Measurements from ENCODE around the gene NR6A1.

Gene NR6A1

DNA sequence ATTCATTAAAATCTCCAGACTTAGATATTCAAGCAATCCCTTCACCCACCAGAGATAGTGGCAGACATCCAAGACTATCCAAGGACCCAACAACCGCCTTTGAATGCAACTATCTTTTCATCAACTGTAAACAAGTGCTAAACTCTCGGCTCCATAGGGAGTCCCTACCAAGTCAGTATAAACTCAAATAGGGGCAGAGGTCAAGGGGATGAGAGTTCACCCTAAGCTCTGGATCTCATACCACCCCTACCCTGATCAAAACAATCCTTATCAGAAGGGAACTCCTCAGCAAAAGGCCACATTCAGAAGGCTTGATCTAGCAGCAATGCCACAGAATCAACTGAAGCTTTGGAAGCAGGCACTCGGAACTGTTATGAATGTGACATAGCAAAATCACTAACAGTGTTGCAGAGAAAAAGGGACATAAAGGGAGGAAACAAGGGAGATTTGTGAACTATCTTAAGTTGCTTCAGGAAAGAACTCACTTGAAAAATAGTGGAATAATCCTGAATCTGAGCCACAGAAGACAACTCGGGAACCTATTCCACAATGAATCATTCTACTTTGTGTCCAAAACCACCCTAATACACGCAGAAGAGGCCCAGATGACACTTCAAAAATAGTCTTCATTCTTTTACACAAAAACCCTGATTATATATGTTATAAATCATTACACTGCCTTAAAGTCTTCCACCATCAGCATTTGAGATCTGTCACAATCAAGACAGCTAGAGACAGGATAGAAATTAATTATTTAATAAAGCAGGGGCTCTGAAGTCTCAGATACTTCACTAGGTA lies 49.8 kb downstream of the NR6A1 start:
- no peak for DNase-seq

DNA sequence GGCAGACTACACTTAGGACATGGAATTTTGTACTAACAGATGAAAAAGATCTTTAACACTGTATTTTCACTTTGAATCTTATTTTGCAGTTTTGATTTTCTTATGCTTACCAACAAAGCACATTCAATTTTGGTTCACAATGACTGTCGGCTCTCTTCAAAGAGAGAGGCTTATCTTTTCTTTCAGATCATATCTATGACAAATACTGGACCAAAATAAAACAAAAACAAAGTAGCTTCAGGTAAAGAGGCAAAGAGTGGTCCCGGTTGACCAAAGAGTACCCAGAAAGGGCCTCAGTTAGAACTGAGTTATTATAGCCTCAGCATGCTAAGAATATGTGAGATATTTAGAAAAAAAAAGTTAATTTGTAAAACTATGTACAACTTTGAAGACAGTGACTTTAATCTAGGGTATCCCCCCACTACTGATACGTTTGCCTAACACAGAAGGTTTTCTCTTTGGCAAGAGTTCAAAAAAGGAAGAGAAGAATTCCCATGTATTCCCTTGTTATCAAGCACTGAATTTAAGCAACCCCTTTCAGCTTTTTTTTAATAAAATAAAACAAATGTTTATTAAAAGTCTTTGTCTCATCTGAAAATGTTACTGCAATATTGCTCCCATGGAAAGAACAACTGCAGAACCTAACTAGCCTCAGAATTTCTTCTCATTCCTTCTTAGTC lies 50.5 kb downstream of the NR6A1 start:
- DNase-seq = no peak

DNA sequence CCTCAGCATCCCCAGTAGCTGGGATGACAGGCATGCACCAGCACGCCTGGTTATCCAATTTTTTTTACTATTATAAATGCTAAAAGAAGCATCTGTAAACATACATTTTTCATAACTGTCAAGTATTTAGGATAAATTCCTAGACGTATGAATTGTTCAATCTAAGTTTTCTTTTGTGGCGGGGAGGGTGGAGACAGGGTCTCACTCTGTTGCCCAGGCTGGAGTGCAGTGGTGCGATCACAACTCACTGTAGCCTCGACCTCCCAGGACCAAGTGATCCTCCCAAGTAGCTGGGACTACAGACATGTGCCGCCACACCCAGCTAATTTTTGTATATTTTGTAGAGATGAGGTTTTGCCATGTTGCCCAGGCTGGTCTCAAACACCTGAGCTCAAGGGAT lies 52.2 kb downstream of the NR6A1 start:
- no peak for DNase-seq

DNA sequence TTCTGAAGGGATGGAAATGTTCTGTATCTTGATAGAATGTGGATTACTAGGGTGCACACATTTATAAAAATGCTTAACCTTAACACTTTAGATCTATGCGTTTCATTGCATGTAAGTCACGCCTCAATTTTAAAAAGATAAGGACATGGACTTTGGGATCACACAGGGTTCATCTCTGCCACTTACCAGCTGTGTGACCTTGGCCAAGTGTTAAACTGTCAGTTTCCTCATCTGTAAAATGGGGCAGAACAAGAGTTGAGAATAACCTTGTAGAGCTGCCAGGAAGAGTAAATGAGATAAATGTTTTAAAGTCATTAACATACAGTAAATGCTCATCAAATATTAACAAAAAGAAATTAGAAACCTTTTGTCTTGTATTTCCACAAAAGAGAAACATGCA lies 53.5 kb downstream of the NR6A1 start:
- DNase-seq = no peak

DNA sequence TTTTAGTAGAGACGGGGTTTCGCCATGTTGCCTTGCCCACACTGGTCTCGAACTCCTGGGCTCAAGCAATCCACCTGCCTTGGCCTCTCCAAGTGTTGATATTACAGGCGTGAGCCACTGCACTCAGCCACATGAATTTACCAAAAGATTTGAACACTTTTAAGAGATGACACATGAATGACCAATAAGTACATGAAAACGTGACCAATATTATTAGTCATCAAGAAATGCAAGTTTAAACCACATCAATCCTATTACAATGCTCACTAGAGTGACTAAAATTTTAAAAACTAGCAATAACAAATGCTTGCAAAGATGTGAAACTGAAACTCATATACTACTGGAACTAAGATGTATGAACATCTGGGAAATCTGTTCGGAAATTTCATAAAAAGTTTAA lies 54.3 kb downstream of the NR6A1 start:
- no peak for DNase-seq

DNA sequence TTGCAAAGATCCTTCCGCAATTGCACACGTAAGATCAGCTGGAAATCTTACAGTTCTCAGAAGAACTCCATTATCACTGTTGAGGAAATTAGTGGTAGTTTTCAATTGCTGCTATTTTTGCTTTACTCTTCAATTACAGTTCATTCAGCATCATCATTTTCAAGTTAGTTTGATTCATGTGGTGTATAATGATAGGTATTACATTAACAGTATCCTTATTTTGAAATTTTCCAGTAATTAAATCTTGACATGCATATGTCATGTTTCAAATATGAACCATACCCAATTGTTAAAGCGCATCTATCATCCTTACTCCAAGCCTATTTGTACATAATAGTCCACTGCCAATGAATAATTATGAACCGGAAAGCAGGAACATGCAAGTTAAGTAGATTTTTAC lies 60.3 kb downstream of the NR6A1 start:
- DNase-seq = no peak

DNA sequence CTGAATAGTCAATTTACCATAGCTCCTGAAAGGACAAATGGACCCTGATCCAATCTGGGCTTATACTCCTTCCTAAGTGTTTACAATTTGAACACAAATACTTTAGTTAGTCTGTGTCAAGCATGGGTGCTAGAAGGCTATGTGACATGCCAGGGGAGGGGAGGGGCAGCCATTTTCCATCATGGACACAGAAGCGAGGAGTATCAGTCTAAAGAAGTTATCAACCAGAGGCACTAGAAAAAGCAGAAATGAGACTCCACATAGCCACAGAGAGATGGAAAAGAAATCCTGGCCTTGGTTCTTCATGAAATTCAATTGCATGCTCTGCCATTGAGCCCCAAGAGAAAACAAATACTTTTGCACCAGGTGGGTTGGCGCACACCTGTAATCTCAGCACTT lies 61.8 kb downstream of the NR6A1 start:
- no peak for DNase-seq

DNA sequence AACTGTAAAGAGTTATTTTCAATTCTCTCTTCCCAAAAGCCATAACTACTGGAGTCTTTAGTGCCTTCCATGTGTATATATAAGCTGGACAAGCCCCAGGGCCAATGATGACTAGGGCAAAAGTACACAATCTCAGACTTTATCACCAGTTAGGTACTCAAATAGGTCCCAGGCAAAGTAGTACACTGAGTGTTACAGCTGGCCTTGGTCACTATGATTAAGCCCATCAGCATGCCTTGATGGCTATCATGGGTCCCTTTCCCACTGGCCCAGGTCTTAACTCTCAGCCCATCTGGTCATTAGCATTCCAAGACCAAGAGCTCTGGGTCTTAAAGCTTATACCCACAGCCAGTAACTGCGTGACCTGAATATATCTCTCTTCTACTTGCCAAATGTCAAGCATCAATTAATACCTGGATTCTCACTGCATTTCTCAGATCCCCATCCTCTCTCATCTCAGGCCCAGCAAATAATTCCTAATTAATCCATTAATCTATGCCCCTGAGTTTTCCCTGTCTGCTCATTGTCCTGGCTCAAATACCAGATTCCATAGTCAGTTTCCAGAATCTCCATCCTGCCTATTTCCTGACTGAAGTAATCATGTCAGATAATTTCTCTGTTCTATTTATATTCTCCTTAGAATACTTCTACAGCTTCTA lies 62.3 kb downstream of the NR6A1 start:
- DNase-seq = no peak

DNA sequence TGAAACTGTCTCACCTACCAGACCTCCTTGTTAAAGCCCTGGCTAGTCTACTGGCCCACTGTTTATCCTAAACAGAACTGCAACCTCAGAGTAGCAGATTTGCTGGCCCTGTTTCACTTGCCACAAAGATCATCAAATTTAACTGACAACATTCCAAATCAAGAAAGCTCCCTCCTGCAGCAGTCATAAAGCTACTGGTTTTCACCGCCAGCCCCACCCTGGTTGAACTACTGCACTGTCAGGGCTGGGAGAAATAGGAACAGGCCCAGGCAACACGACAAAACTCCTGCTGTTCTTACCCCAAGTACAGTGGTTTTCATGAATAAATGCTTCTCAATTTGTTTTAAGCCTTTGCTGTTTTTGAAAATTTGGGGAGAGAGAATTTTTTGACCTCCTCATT lies 63.0 kb downstream of the NR6A1 start:
- DNase-seq = no peak

DNA sequence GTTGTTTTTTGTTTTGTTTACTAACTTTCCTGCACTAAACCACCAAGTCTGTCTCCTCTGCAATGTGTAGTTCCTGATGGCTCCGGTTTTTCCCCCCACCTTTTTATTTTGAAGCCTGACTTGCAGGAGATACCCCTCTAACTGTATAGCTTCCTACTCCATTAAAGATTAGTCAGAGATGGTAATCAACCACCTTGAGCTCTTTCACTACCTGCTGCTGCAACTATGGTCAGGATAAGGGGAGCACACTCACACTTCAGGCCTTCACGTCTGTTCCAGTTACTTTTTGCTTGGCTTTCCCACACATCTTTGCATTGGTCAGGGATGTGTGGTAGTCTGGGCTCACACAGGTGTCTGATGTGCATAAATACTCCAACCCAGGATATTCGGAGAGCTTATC lies 63.4 kb downstream of the NR6A1 start:
- DNase-seq = no peak

DNA sequence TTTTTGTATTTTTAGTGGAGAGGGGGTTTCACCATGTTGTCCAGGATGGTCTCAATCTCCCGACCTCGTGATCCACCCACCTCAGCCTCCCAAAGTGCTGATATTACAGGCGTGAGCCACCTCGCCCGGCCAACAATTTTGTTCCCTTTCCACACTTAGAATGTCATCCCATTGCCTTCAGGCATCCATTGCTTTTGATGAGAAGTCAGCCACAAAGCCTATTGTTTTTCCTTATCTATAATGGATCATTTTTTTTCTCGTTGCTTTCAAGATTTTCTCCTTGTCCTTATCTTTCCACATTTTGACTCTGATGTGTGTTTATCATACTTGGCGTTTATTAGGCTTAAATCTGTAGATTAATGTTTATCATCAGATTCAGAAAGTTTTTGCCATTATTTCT lies 64.4 kb downstream of the NR6A1 start:
- DNase-seq = no peak

DNA sequence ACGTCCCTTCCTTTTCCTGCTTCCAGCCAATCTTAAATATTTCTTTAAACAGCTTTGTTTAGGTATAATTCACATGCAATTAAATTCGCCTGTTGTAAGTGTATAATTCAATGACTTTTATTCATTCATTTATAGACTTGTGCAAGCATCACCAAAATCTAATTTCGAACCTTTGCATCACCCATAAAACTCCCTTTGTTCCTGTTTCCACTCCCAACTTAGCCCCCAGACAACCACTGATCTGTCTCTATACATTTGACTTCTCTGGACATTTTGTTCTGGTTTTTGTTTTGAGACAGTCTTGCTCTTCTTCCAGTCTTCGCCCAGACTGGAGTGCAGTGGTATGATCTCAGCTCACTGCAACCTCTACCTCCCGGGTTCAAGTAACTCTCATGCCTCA lies 71.5 kb downstream of the NR6A1 start:
- DNase-seq = no peak

DNA sequence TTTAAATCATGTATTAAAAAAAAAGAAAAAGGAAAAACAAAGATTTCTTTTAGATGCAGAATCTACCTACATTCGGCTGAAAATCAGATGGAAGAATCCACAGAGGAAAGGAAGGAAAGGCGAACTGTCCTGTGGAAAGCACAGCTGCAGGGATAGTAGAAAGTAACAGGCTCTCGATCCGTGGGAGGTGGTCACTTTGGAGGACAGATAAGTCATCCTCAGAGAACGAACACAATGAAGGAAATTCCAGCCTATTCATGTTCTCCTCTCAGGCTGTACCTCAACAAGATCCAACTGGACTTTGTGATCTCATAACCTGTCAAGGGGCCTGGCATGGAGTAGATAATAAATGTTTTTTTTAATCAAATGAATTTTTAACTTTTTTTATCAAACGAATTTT lies 72.8 kb downstream of the NR6A1 start:
- DNase-seq = no peak

DNA sequence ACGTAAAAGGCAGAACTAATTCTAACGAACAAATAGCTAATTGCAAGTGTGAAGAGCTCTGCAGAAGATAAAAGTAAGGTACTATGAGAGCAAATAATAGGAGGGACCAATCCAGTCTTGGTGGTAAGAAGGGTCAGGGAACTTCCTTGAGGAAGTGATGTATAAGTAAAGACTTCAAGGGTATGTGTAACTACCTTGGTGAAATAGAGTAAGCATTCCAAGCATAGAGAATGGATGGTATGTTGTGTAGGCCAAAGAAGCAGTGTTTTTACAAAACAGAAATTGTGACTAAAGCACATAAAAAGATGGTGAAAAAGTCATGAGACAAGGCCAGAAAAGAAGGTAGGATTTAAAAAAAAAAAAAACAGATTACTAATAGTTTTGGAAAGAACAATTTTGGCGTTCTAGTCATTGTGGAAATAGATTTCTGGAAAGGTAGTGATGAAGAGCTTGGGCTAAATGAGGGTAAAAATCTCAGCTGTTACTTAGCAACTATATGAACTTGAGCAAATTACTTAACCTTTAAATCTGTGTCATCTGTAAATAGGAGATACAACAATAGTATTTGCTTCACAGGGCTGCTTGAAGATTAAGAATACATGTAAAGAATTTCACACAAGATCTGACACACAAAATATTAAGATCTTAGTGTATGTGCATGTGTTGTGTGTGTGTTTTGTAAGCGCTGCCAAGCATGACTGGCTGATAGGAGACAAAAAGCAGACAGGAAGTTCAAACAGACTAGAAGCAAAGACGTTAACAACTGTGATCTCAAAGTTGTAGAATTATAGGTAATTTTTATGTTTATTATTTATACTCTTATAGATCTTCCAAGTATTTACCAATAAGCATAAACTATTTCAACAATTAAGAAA lies 73.5 kb downstream of the NR6A1 start:
- DNase-seq = no peak

DNA sequence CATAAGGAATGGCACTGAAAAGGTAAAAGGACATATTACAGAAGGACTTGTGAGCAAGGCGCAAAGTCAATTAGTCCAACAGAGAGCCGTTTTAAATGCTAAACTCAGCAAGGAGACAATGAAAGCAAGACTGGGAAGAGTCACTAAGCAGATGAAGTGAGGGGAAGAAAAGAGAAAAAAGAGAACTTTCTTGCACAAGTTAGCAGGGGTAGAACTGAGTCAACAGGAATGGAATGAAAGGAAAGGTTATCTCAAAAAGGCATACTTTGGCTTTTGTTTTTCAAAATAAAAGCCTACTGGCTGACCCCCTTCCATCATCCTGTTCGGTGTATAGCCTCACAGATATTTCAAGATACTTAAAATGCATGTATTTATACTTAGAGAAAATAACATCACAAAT lies 75.0 kb downstream of the NR6A1 start:
- no peak for DNase-seq

DNA sequence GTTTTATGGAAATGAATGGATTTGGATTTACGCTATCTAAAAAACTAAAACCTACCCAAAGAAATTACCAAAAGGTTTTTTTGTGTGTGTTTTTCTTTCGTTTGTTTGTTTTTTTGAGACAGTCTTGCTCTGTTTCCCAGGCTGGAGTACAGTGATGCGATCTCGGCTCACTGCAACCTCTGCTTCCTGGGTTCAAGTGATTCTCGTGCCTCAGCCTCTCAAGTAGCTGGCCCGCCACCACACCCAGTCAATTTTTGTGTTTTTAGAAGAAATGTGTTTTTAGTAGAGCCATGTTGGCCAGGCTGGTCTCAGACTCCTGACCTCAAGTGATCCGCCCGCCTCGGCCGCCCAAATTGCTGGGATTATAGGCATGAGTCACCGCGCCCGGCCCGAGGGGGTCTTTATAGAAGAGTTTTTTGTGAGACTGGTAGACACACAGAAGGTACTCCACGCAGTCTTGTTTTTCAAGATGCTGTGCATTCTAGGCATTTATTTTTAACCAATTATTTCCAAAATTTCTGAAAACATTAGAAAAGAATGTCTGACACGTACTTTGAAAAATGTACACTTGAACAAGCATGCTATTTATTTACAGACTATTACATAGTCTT lies 75.7 kb downstream of the NR6A1 start:
- DNase-seq = no peak

DNA sequence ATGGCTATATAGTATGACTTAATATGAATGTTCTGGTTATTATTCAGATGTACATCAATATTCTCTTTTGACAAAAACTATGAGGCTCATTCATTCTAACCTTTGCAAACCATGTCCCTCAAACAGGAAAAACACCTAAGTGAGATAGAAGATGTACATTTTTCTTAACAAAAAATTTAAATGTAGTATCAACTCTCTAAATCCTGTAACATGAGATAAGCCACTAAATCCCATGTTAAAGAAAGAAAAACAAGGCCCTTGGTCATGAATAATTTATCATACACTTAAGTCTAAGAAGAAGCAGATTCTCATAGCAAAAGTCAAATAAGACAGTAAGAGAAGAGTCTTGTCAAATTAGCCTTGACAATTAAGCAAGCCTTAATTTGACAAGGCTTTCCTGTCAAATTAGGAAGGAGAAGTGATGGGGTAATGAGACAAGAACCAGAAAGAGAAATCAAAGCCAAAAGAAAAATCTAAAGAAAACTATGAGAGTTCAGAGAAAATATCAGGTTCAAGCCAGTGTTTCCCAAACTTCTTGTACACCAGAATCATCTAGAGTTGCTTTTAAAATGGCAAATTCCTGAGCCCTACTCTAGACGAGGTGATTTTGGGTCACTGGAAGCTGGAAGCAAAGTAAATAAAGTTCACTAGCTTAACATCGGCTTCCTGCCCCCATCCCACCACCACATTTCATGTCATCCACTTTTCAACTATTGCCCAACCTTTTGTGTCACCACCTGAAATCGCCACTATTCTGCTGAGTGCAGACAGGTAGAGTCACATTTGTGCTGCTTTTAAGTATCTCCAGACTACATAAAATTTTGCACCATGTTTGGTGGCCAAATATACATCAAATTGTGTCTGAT lies 76.5 kb downstream of the NR6A1 start:
- no peak for DNase-seq

DNA sequence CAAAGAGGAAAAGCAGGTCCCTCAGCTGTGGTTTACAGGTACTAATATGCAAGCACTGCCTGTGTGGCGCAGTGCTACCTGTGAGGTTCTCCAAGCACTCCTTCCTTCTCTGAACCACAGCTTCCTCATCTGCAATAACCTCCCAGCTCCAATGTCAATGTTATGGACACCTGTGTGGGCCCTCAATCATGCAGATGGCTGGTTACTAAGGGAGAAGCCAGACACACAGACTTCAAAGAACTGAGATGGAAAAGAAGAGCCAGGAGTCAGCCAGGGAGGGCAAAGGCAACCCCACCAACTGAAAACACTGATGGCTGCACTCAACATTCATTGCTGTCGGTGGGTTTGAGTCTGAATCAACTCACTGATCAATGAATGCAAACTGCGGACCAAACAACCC lies 77.7 kb downstream of the NR6A1 start:
- DNase-seq = no peak

DNA sequence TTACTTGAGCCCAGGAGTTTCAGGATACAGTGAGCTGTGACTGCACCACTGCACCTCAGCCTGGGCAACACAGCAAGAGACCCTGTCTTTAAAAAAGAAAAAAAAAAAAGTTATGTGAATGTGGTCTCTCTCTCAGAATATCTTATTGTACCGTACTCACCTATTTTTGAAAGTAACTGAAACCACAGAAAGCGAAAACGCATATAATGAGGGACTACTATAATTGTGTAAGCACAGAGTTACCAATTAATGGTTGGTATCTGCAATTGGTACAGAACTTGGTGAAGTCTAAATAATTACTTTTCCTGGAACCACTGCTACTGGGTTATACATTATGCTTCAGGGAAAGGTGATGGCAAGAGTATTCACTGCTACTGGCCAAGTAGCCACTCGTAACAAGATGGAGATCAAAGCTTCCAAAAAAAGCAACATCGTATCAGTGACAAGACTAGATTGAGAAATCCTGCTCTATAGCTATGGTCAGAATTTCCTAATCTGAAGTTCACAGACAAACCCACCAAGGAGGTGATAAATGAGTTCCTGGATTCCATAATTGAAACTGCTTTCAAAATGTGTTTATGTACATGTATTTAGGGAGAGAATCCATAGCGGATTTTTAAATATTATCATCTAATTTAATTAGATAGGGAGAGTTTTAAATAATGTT lies 82.7 kb downstream of the NR6A1 start:
- no peak for DNase-seq

DNA sequence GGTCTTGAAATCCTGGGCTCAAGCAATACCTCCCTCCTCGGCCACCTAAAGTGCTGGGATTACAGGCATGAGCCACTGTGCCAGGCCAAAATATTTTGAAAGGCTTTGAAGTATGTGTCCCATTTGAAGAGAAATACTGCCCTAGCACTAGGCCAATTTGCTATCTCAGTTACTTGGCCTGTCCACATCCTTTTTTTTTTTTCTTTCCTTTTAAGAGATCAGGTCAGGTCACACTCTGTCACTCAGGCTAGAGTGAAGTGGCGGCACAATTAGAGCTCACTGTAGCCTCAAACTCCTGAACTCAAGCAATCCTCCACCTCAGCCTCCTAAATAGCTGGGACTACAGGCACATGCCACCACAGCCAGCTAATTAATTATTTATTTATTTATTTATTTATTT lies 84.2 kb downstream of the NR6A1 start:
- DNase-seq = no peak

DNA sequence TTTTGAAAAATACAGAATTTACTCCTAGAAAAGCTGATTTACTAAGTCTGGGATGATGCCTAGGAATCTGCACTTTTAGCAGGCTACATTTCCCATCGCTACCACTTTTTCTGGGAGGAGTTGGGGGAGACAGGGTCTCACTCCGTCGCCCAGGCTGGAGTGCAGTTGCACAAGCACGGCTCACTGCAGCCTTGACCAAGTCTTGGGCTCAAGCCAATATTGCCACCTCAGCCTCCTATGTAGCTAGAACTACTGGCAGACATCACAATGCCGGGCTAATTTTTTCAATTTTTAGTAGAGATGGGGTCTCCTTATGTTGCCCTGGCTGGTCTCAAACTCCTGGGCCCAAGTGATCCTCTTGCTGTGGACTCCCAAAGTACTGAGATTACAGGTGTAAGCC lies 85.9 kb downstream of the NR6A1 start:
- DNase-seq = no peak
